ENCODE data around the gene CDKN2D. TPM values are rescaled to one million over a fixed set of nuclear protein-coding genes. Genes with fewer than 3 reads are reported as not detected.

The CDKN2D gene
- total RNA-seq, 1 donor from 2014 or later, result 12.0 TPM

DNA sequence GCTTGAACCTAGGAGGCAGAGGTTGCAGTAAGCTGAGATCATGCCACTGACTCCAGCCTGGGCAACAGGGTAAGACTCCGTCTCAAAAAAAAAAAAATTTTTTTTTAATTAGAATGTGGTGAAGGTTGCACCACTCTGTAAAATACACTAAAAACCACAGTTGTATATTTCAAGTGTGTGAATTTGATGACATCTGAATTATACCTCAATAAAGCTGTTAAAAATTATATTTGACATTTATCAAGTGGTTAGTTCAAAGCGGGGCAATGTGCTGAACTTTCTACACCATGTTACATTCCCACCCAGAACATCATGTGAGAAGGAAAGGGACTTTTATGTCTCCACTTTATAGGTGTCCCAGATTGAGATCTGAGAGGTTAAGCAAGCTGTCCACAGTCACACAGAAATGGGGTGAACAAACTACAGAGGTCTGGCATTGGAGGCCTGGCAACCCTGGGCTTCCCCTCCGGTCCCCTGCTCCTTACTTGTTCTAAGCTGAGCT, 45.6 kb downstream of the CDKN2D start:
- Mint-ChIP-seq H3K9me3 (ENCODE audit: low read depth) (no peaks in the 10 kb centered on the region), H3K27ac (ENCODE audit: unreplicated experiment) (no peak overlapping the region), H3K36me3 (ENCODE audit: low read depth) (no peaks in the 10 kb centered on the region), H3K27me3 (ENCODE audit: low read depth) (no peaks in the 10 kb centered on the region), H3K4me3 (ENCODE audit: unreplicated experiment) (no peak overlapping the region), H3K4me1 (ENCODE audit: low read depth) (peaks cover 13% of the 10 kb centered on the region)
- TF ChIP-seq, protein P1, sequence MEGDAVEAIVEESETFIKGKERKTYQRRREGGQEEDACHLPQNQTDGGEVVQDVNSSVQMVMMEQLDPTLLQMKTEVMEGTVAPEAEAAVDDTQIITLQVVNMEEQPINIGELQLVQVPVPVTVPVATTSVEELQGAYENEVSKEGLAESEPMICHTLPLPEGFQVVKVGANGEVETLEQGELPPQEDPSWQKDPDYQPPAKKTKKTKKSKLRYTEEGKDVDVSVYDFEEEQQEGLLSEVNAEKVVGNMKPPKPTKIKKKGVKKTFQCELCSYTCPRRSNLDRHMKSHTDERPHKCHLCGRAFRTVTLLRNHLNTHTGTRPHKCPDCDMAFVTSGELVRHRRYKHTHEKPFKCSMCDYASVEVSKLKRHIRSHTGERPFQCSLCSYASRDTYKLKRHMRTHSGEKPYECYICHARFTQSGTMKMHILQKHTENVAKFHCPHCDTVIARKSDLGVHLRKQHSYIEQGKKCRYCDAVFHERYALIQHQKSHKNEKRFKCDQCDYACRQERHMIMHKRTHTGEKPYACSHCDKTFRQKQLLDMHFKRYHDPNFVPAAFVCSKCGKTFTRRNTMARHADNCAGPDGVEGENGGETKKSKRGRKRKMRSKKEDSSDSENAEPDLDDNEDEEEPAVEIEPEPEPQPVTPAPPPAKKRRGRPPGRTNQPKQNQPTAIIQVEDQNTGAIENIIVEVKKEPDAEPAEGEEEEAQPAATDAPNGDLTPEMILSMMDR (IDR thresholded peaks at IDR 0.05), result no peak
- no peak for DNase-seq (ENCODE audit: low spot score)

DNA sequence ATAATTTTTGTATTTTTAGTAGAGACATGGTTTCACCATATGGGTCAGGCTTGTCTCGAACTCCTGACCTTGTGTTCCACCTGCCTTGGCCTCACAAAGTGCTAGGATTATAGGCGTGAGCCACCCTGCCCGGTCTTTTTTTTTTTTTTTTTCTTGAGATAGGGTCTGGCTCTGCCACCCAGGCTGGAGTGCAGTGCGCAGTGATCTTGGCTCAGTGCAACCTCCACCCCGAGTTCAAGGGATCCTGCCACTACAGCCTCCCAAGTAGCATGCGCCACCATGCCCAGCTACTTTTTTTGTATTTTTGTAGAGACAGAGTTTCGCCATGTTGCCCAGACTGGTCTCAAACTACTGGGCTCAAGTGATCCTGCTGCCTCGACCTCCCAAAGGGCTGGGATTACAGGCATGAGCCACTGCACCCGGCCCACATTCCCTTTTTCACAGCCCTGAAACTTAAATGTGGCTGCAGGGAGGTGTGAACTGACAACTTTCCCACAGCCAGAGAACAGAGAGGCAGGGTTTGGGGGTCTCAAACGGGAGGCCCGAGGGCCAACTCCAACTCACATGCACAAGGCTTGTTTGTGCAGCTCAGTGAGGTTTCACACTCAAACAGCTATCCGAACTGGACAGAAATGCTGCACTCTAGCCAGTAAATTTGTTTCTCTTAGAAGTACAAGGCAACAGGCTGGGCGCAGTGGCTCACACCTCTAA, 47.2 kb downstream of the CDKN2D start:
- Mint-ChIP-seq H3K9me3 (ENCODE audit: low read depth) (no peaks in the 10 kb centered on the region), H3K36me3 (ENCODE audit: low read depth) (no peaks in the 10 kb centered on the region), H3K27me3 (ENCODE audit: low read depth) (no peaks in the 10 kb centered on the region), H3K27ac (ENCODE audit: unreplicated experiment) (no peak overlapping the region), H3K4me3 (ENCODE audit: unreplicated experiment) (no peak overlapping the region), H3K4me1 (ENCODE audit: low read depth) (peaks cover 20% of the 10 kb centered on the region)
- no peak for DNase-seq (ENCODE audit: low spot score)
- TF ChIP-seq, protein P1 (IDR thresholded peaks at IDR 0.05), result no peak

DNA sequence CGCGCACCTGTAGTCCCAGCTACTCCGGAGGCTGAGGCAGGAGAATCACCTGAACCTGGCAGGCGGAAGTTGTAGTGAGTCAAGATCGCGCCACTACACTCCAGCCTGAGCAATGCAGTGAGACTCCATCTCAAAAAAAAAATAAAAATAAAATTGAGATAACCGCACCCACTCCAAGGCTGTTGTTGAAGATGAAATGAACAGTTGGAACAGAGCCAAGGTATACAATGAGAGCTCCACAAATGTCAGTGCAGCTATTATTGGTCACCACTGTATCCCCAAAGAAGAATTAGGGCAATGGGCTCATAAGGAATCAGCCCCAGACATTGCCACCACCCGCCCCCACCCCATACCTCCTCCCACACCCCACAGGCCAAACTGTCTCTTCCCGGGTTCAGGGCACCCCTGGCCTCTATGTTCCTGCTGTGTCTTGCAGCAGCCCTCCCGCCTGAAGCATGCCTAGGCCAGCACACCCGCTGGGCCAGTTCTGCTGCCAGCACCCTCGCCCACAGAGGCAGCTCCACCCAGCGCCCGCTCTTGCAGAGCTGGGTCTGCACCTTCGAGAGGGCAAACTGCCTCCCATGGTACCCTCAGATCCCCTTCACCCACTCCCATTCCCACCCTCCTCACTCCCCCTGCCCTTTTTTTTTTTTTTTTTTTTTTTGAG, 48.0 kb downstream of the CDKN2D start:
- Mint-ChIP-seq H3K9me3 (ENCODE audit: low read depth) (no peaks in the 10 kb centered on the region), H3K27me3 (ENCODE audit: low read depth) (no peaks in the 10 kb centered on the region), H3K4me3 (ENCODE audit: unreplicated experiment) (no peak overlapping the region), H3K4me1 (ENCODE audit: low read depth) (peaks cover 28% of the 10 kb centered on the region), H3K27ac (ENCODE audit: unreplicated experiment) (no peak overlapping the region), H3K36me3 (ENCODE audit: low read depth) (no peaks in the 10 kb centered on the region)
- TF ChIP-seq, protein P1 (IDR thresholded peaks at IDR 0.05), result no peak
- DNase-seq (ENCODE audit: low spot score), result no peak

DNA sequence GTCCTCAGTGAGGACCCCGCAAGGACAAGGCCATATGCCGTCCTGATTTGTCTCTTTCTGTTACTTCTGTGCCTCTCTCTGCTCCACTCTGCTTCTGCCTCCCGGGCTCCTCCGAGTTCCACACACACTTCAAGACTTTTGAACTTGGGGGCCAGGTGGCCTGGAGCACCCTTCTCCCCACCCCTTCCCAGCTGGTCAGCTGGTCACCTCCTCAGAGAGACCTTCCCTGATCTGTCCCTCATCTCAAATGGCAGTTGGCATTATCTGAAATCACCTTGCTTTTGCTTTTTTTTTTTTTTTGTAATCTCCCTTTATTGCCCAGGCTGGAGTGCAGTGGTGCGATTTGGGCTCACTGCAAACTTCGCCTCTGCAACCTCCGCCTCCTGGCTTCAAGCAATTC, 49.4 kb downstream of the CDKN2D start:
- no peak overlapping the region for H3K4me3 Mint-ChIP-seq (ENCODE audit: unreplicated experiment)
- H3K27me3 Mint-ChIP-seq (ENCODE audit: low read depth), result no peaks in the 10 kb centered on the region
- H3K9me3 Mint-ChIP-seq (ENCODE audit: low read depth), result no peaks in the 10 kb centered on the region
- H3K27ac Mint-ChIP-seq (ENCODE audit: unreplicated experiment), result peak overlapping the region; percentile 57
- no peaks in the 10 kb centered on the region for H3K36me3 Mint-ChIP-seq (ENCODE audit: low read depth)
- DNase-seq (ENCODE audit: low spot score), result no peak
- H3K4me1 Mint-ChIP-seq (ENCODE audit: low read depth), result peaks cover 31% of the 10 kb centered on the region
- TF ChIP-seq, protein P1 (IDR thresholded peaks at IDR 0.05), result no peak

DNA sequence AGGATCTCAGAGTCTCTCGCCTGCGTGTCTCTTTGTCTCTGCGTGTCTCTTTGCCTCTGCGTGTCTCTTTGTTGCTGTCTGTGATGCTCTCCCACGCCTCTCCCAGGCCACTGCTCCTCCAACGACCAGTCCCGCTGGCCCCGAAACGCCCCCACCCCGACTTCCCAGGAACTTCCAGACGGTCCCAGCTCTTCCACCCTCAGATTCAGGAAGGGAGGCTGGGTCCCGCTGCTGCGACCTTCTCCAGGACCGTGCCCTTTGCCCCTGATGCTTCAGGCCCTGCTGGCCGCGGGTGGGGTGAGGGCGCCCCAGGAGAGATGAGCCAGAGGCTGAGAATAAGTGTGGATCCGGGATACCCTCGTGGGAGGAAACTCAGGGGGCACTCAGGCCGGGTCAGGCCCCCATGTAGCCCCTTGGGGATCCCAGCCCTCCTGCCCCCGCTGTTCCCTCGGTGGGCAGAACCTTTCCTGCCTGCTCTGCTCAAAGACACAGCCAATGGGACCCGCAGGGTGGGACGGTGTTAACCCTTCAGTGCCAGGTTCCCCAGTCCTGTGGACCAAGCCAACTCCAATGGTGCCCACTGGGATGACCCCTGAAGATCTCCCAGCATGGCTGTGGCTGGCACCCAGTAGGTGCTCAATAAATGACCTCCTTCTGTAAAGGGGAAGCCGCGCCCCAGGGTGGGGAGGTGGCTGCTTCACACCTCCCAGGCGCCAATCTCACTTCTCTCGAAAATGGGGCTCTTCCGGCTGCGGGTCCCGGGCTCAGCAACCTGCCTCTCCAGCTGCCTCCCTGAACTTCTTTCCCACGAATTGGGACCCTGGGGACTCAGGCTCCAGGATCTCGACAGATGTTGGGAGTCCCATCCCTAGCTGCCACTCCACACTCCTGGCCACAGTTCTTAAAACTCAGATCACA, 50.1 kb downstream of the CDKN2D start:
- Mint-ChIP-seq H3K4me1 (ENCODE audit: low read depth) (peaks cover 31% of the 10 kb centered on the region), H3K27ac (ENCODE audit: unreplicated experiment) (peak overlapping the region; percentile 64), H3K4me3 (ENCODE audit: unreplicated experiment) (peak overlapping the region; percentile 62), H3K36me3 (ENCODE audit: low read depth) (no peaks in the 10 kb centered on the region), H3K27me3 (ENCODE audit: low read depth) (no peaks in the 10 kb centered on the region), H3K9me3 (ENCODE audit: low read depth) (no peaks in the 10 kb centered on the region)
- TF ChIP-seq, protein P1 (IDR thresholded peaks at IDR 0.05), result no peak
- DNase-seq (ENCODE audit: low spot score), result peak; percentile 88
